ENCODE measurements around the gene CACNA1D. TPM values are rescaled to one million over a fixed set of nuclear protein-coding genes. Genes with fewer than 3 reads are reported as not detected.
A peak's percentile ranks its signal among the peaks of the same experiment; 100 is the strongest.

The CACNA1D gene
- total and polyA plus RNA-seq, 8 donors = 0.31 to 36.5 (median 12.5) TPM

DNA sequence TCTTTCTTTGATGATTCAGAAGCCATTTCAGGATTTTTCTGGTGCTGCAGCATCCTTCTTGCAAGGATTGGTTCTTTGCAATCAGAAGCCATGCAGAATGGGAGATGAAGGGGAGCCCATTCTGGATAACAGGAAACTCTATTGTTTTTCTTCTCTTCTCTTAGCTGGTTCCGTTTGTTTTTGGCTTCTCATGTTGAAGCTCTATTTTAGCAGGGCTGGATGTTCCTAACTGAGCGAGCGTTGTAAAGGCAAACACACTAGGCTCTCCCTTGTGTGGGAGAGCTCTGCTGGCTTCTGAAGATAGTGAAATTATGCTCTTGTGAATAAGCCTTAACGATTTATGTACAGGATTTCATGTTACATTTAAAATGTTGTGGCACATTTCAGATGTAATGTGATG lies 8.3 kb downstream of the CACNA1D start:
- Histone ChIP-seq H3K36me3 (no peaks in the 10 kb centered on the region), H3K9me3 (no peaks in the 10 kb centered on the region), H3K27me3 (no peaks in the 10 kb centered on the region), H3K4me3 (no peak overlapping the region), H3K27ac (no peak overlapping the region), H3K4me1 (peaks cover 0 to 17% (median 6%) of the 10 kb centered on the region in 4 donors)
- DNase-seq = no peak
- TF ChIP-seq POLR2A (IDR thresholded peaks at IDR 0.05) (no peak), POLR2AphosphoS5 (IDR thresholded peaks at IDR 0.05) (no peak), EP300 (IDR thresholded peaks at IDR 0.05) (no peak)
- TF ChIP-seq, protein P1, sequence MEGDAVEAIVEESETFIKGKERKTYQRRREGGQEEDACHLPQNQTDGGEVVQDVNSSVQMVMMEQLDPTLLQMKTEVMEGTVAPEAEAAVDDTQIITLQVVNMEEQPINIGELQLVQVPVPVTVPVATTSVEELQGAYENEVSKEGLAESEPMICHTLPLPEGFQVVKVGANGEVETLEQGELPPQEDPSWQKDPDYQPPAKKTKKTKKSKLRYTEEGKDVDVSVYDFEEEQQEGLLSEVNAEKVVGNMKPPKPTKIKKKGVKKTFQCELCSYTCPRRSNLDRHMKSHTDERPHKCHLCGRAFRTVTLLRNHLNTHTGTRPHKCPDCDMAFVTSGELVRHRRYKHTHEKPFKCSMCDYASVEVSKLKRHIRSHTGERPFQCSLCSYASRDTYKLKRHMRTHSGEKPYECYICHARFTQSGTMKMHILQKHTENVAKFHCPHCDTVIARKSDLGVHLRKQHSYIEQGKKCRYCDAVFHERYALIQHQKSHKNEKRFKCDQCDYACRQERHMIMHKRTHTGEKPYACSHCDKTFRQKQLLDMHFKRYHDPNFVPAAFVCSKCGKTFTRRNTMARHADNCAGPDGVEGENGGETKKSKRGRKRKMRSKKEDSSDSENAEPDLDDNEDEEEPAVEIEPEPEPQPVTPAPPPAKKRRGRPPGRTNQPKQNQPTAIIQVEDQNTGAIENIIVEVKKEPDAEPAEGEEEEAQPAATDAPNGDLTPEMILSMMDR (IDR thresholded peaks at IDR 0.05) = no peak
- intact Hi-C loops (cut with DNase I; ENCODE audit: low total_unique reads) = no loop called here
- 70 to 79% (median 74%) methylated on average over 4 of the region's 4 CpGs for WGBS, 5 donors

DNA sequence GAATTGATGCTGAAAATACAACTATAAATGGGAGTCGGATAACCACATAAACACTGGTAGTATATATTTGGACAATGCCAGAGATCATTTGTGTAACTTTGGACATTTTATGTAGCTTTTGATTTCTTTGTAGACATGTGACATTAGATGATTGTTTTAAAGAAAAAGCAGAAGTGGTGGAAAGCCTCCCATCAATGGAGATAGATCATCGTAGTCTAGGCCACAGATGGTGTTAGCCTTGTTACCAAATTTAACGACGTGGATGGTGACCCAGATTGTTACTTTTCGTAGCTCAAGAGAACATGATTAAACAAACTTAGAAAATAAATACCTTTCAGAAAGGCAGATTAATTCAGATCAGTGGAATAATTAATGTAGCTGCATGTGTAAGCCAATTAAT lies 8.8 kb downstream of the CACNA1D start:
- Histone ChIP-seq H3K36me3 (no peaks in the 10 kb centered on the region), H3K9me3 (no peaks in the 10 kb centered on the region), H3K4me1 (peaks cover 0 to 12% (median 4%) of the 10 kb centered on the region in 4 donors), H3K4me3 (no peak overlapping the region), H3K27ac (no peak overlapping the region), H3K27me3 (no peaks in the 10 kb centered on the region)
- intact Hi-C loops (cut with DNase I; ENCODE audit: low total_unique reads) = no loop called here
- 70 to 85% (median 80%) methylated on average over 5 of the region's 5 CpGs for WGBS, 5 donors
- no peak for TF ChIP-seq POLR2A (IDR thresholded peaks at IDR 0.05)
- TF ChIP-seq POLR2AphosphoS5 (IDR thresholded peaks at IDR 0.05) = no peak
- TF ChIP-seq, protein P1 (IDR thresholded peaks at IDR 0.05) = no peak
- no peak for TF ChIP-seq EP300 (IDR thresholded peaks at IDR 0.05)
- no peak for DNase-seq

DNA sequence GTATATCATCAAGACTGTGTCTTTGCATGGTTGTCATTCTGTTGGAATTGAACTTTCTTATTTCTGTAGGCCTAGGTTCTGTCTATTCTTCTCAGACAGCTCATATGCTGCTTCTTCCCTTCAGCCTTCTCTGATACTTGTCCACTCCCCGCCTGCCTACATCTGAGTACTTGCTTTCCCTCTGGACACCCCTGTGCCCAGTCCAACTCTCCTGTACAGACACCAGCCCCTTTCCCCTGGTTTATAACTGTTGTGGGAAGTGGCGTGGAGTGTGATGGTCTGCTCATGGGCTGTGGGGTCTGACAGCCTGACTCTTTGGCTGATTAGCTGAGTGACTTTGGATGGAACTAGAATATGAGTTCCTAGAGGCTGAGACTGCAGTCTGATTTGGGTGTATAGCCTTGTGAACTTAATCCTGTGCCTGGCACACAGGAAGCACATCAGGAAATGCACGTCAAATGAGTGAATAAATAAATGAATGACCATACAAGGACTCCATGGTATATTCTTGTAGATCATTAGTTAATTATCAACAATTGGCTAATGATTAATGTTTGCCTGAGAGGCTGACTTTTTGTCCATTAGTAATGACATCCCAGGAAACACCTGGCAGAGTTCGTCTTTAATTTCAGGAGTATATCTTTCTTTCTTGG lies 11.8 kb downstream of the CACNA1D start:
- peak overlapping the region in 1 of 5 donors; percentile 29 for H3K27ac ChIP-seq
- 56 to 69% (median 60%) methylated on average over 4 of the region's 4 CpGs for WGBS, 5 donors

DNA sequence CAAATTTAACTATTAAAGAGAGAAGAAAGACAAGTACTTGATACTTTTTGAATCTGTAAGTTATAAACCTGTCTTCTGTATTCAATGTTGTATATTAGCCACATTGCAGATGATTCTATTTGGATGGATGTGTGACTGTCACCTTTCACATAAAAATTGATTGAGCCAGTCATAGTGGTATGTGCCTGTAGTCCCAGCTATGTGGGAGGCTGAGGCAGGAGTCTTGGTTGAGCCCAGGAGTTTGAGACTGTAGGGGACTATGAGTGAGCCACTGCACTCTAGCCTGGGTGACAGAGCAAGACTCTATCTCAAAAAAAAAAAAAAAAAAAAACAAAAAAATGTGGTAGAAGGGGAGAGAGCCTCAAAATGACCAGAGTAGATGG lies 12.3 kb downstream of the CACNA1D start:
- intact Hi-C loops (cut with DNase I; ENCODE audit: low total_unique reads) = no loop called here
- no peak overlapping the region for H3K27ac ChIP-seq

More for the DNA sequence above, 11.8 kb downstream of the CACNA1D start:
- intact Hi-C loops (cut with DNase I; ENCODE audit: low total_unique reads) = no loop called here
- H3K4me1 ChIP-seq = no peaks in the 10 kb centered on the region
- no peaks in the 10 kb centered on the region for H3K9me3 ChIP-seq
- no peak overlapping the region for H3K4me3 ChIP-seq
- DNase-seq = peak in 1 of 2 donors; percentile 62
- no peaks in the 10 kb centered on the region for H3K36me3 ChIP-seq
- peaks cover 0 to 10% (median 0%) of the 10 kb centered on the region in 3 donors for H3K27me3 ChIP-seq
- TF ChIP-seq POLR2AphosphoS5 (IDR thresholded peaks at IDR 0.05) (peak in 1 of 3 donors; percentile 40), POLR2A (IDR thresholded peaks at IDR 0.05) (no peak)
- TF ChIP-seq, protein P1 (IDR thresholded peaks at IDR 0.05) = no peak

More for the DNA sequence above, 12.3 kb downstream of the CACNA1D start:
- H3K36me3 ChIP-seq = no peaks in the 10 kb centered on the region
- no peak overlapping the region for H3K4me3 ChIP-seq
- peaks cover 0 to 10% (median 0%) of the 10 kb centered on the region in 3 donors for H3K27me3 ChIP-seq
- no peak for DNase-seq
- TF ChIP-seq, protein P1 (IDR thresholded peaks at IDR 0.05) = no peak
- no peak for TF ChIP-seq POLR2A (IDR thresholded peaks at IDR 0.05)
- TF ChIP-seq EP300 (IDR thresholded peaks at IDR 0.05) = no peak
- TF ChIP-seq POLR2AphosphoS5 (IDR thresholded peaks at IDR 0.05) = no peak
- H3K9me3 ChIP-seq = no peaks in the 10 kb centered on the region
- no peaks in the 10 kb centered on the region for H3K4me1 ChIP-seq
